Adrenal gland (tissue), 5 donors: Measurements from ENCODE around the gene PARD3B.

Source experiments
- CTCF ChIP-seq, 6 experiments: fragments of 450-650 bp in 4 of 6; fragments of 200-600 bp in 2 of 6; sonication (generic) in 1 of 6; IDR thresholded peaks; 1 replicate in 5 of 6; 2 replicates in 1 of 6; pipeline versions ENCODE4 v1.5.1 to v1.8.0; 2016 to 2021; ENCODE audit warnings: antibody characterized with exemption in 6 of 6, mild to moderate bottlenecking in 2 of 6, moderate library complexity in 1 of 6
- POLR2A ChIP-seq, 2 donors: fragments of 450-650 bp; IDR thresholded peaks; one replicate each; pipeline ENCODE4 v1.6.1; 2017; ENCODE audit warnings: antibody characterized with exemption in 2 of 2, mild to moderate bottlenecking in 2 of 2, moderate library complexity in 1 of 2
- donor health status: DM: no; HTN: no; CAD: no.

DNA sequence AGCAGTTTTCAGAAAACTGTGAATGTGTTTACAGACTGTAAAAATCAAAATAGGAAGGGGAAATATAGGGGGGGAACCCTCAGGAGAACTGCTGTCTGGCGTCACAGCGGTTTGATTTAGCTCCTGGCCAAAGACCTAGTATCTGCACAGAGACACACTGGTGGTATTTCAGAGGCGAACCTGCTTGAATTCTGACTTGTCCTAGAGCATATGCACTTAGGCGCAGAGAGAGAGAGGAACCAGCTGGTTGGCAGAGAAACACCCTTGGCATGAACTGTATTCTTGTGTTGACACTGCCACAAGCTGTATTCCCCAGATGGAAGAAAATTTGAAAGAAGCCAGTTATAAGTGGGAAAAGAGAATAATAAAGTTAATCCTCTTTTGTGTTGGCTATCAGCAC, 630.6 kb downstream of the PARD3B start:
- TF ChIP-seq CTCF (IDR thresholded peaks at IDR 0.05) (no peak), POLR2A (IDR thresholded peaks at IDR 0.05) (no peak)
